Duodenal mucosa (tissue), 2 donors: Measurements from ENCODE around the gene DOCK10.

ENCODE experiments used
- H3K27ac ChIP-seq: one replicate; pipeline ENCODE4 v1.7.0; 2013; ENCODE audit warnings: low read depth, low read length
- H3K27me3 ChIP-seq, 2 donors: one replicate each; pipeline ENCODE4 v1.7.0; 2013; ENCODE audit warnings: low read length in 2 of 2, control low read depth in 1 of 2; ENCODE audit not compliant: insufficient read depth in 2 of 2, control insufficient read depth in 1 of 2
- H3K36me3 ChIP-seq, 2 donors: one replicate each; pipeline ENCODE4 v1.7.0; 2013; ENCODE audit warnings: low read length in 2 of 2, control low read depth in 1 of 2; ENCODE audit not compliant: insufficient read depth in 2 of 2, control insufficient read depth in 1 of 2
- H3K4me1 ChIP-seq, 2 donors: one replicate each; pipeline ENCODE4 v1.7.0; 2013; ENCODE audit warnings: low read length in 2 of 2, control low read depth in 1 of 2; ENCODE audit not compliant: insufficient read depth in 2 of 2, control insufficient read depth in 1 of 2
- H3K4me3 ChIP-seq, 2 donors: one replicate each; pipeline ENCODE4 v1.7.0; 2013; ENCODE audit warnings: low read length in 2 of 2, low read depth in 1 of 2
- H3K9ac ChIP-seq, 2 donors: one replicate each; pipeline ENCODE4 v1.7.0; 2013; ENCODE audit warnings: low read length in 2 of 2, low read depth in 1 of 2
- H3K9me3 ChIP-seq, 2 donors: one replicate each; pipeline ENCODE4 v1.7.0; 2013; ENCODE audit warnings: low read length in 2 of 2, control low read depth in 1 of 2; ENCODE audit not compliant: control insufficient read depth in 1 of 2

Gene DOCK10

GRCh38 chr2:224847961-224848850 is 194.1 kb downstream of the DOCK10 start:
- Histone ChIP-seq H3K36me3 (peaks cover 8% of the 10 kb centered on the region in 2 donors), H3K4me1 (no peaks in the 10 kb centered on the region), H3K4me3 (no peak overlapping the region), H3K27me3 (no peaks in the 10 kb centered on the region), H3K9ac (no peak overlapping the region), H3K27ac (no peak overlapping the region), H3K9me3 (no peaks in the 10 kb centered on the region)

- no peaks in the 10 kb centered on the region for H3K4me1 ChIP-seq
- no peak overlapping the region for H3K4me3 ChIP-seq
- H3K27me3 ChIP-seq: no peaks in the 10 kb centered on the region
- no peak overlapping the region for H3K9ac ChIP-seq
- peaks cover 8 to 16% of the 10 kb centered on the region in 2 donors for H3K36me3 ChIP-seq
- H3K9me3 ChIP-seq: no peaks in the 10 kb centered on the region
- H3K27ac ChIP-seq: no peak overlapping the region
These were observed 194.9 kb downstream of the DOCK10 start for GRCh38 chr2:224847381-224847780.

GRCh38 chr2:224846686-224847085 is 195.6 kb downstream of the DOCK10 start:
- Histone ChIP-seq H3K36me3 (peaks cover 8 to 16% of the 10 kb centered on the region in 2 donors), H3K27ac (no peak overlapping the region), H3K4me3 (no peak overlapping the region), H3K9ac (no peak overlapping the region), H3K4me1 (no peaks in the 10 kb centered on the region), H3K9me3 (no peaks in the 10 kb centered on the region), H3K27me3 (no peaks in the 10 kb centered on the region)

GRCh38 chr2:224846161-224846560 is 196.1 kb downstream of the DOCK10 start:
- Histone ChIP-seq H3K36me3 (peaks cover 8 to 16% of the 10 kb centered on the region in 2 donors), H3K27ac (no peak overlapping the region)

GRCh38 chr2:224843141-224843540 is 199.1 kb downstream of the DOCK10 start:
- peaks cover 4 to 23% of the 10 kb centered on the region in 2 donors for H3K36me3 ChIP-seq
- H3K4me1 ChIP-seq: no peaks in the 10 kb centered on the region
- no peaks in the 10 kb centered on the region for H3K27me3 ChIP-seq
- no peak overlapping the region for H3K27ac ChIP-seq
- no peak overlapping the region for H3K4me3 ChIP-seq
- H3K9ac ChIP-seq: no peak overlapping the region
- H3K9me3 ChIP-seq: no peaks in the 10 kb centered on the region

More at GRCh38 chr2:224846161-224846560, 196.1 kb downstream of the DOCK10 start:
- Histone ChIP-seq H3K27me3 (no peaks in the 10 kb centered on the region), H3K9me3 (no peaks in the 10 kb centered on the region), H3K4me3 (no peak overlapping the region), H3K4me1 (no peaks in the 10 kb centered on the region), H3K9ac (no peak overlapping the region)

GRCh38 chr2:224841910-224842309 is 200.4 kb downstream of the DOCK10 start:
- Histone ChIP-seq H3K36me3 (peaks cover 0 to 29% of the 10 kb centered on the region in 2 donors), H3K27ac (no peak overlapping the region), H3K4me1 (no peaks in the 10 kb centered on the region), H3K9me3 (no peaks in the 10 kb centered on the region), H3K4me3 (no peak overlapping the region), H3K9ac (no peak overlapping the region), H3K27me3 (no peaks in the 10 kb centered on the region)

- Histone ChIP-seq H3K27ac (no peak overlapping the region), H3K36me3 (peaks cover 0 to 24% of the 10 kb centered on the region in 2 donors), H3K9ac (no peak overlapping the region), H3K27me3 (no peaks in the 10 kb centered on the region), H3K9me3 (no peaks in the 10 kb centered on the region), H3K4me3 (no peak overlapping the region), H3K4me1 (no peaks in the 10 kb centered on the region)
These were observed 203.9 kb downstream of the DOCK10 start for GRCh38 chr2:224838335-224838734.

GRCh38 chr2:224837558-224837957 is 204.7 kb downstream of the DOCK10 start:
- no peak overlapping the region for H3K27ac ChIP-seq
- no peaks in the 10 kb centered on the region for H3K27me3 ChIP-seq
- H3K4me3 ChIP-seq: no peak overlapping the region
- H3K9me3 ChIP-seq: no peaks in the 10 kb centered on the region
- H3K4me1 ChIP-seq: no peaks in the 10 kb centered on the region
- peaks cover 0 to 20% of the 10 kb centered on the region in 2 donors for H3K36me3 ChIP-seq
- H3K9ac ChIP-seq: no peak overlapping the region

- no peak overlapping the region for H3K27ac ChIP-seq
- peaks cover 0 to 19% of the 10 kb centered on the region in 2 donors for H3K36me3 ChIP-seq
- no peak overlapping the region for H3K9ac ChIP-seq
- no peaks in the 10 kb centered on the region for H3K4me1 ChIP-seq
- no peak overlapping the region for H3K4me3 ChIP-seq
- no peaks in the 10 kb centered on the region for H3K9me3 ChIP-seq
- H3K27me3 ChIP-seq: no peaks in the 10 kb centered on the region
These were observed 205.2 kb downstream of the DOCK10 start for GRCh38 chr2:224837066-224837465.

- H3K9me3 ChIP-seq: no peaks in the 10 kb centered on the region
- H3K9ac ChIP-seq: no peak overlapping the region
- H3K4me3 ChIP-seq: no peak overlapping the region
- peaks cover 0 to 19% of the 10 kb centered on the region in 2 donors for H3K36me3 ChIP-seq
- H3K27me3 ChIP-seq: no peaks in the 10 kb centered on the region
- H3K27ac ChIP-seq: no peak overlapping the region
- H3K4me1 ChIP-seq: no peaks in the 10 kb centered on the region
These were observed 206.0 kb downstream of the DOCK10 start for GRCh38 chr2:224836263-224836662.
